ENCODE measurements around the gene CLDN24. TPM values are rescaled to one million over a fixed set of nuclear protein-coding genes. Genes with fewer than 3 reads are reported as not detected.

CLDN24 gene
- total RNA-seq, 1 experiment from 2014 or later, result not detected

DNA sequence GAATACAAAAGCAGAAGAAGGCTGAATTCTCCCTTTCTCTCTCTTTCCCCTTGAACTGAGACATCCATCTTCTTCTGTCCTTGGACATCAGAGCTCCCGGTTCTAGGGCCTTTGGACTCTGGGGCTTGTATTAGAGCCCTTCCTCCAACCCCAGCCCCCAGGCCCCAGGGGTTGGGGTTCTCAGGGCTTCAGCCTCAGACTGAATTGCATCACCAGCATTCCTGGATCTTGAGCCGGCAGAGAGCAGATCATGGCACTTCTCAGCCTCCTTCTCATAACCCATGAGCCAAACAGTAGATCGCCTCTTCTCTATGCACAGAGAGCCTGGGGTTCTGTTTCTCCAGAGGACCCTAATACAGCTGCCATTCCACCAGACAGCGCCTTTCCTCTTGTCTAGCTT is 25.3 kb upstream of the CLDN24 start:
- no peak overlapping the region for H3K27ac ChIP-seq (ENCODE audit: low read depth, low read length)
- no peaks in the 10 kb centered on the region for H3K27me3 ChIP-seq (ENCODE audit: insufficient read depth, low read length)
- H3K9ac ChIP-seq (ENCODE audit: low read length), result no peak overlapping the region
- ChIA-PET POLR2A (no interaction called here), CTCF (no interaction called here), RAD21 (ENCODE audit: low non-redundant PET in 1 of 2, low total read pairs in 2 of 2, uncharacterized antibody in 2 of 2, unreplicated experiment in 2 of 2) (no interaction called here)
- H3K4me1 ChIP-seq (ENCODE audit: control insufficient read depth in 1 of 2, insufficient read depth in 2 of 2, low read length in 2 of 2), result peaks cover 0 to 12% of the 10 kb centered on the region in 2 experiments; a peak in 1 of 4 replicates
- no peak for DNase-seq (ENCODE audit: low read depth, low spot score)
- intact Hi-C loops (cut with micrococcal nuclease), result no loop called here
- H3K9me3 ChIP-seq (ENCODE audit: control insufficient read depth in 1 of 2, insufficient read depth in 1 of 2, low read depth in 1 of 2, low read length in 2 of 2), result no peaks in the 10 kb centered on the region
- H3K4me2 ChIP-seq (ENCODE audit: low read length), result no peak overlapping the region
- H3K79me2 ChIP-seq (ENCODE audit: insufficient read depth, low read length), result no peaks in the 10 kb centered on the region
- no peaks in the 10 kb centered on the region for H3K9me2 ChIP-seq (ENCODE audit: insufficient read depth)
- H2AFZ ChIP-seq (ENCODE audit: low read depth, low read length, poor library complexity, severe bottlenecking), result no peak overlapping the region
- TF ChIP-seq JUND (IDR thresholded peaks at IDR 0.05) (no peak), ZFX (IDR thresholded peaks at IDR 0.05) (no peak), REST (IDR thresholded peaks at IDR 0.05; ENCODE audit: low read depth) (no peak)
- ATAC-seq, result no peak
- no peaks in the 10 kb centered on the region for H4K20me1 ChIP-seq (ENCODE audit: insufficient read depth)
- BruUV-seq (replicated peaks), result no TSS peak
- H3K4me3 ChIP-seq (replicated peaks in 1 of 2; ENCODE audit: low read depth in 1 of 2, low read length in 2 of 2), result no peak overlapping the region
- H3K36me3 ChIP-seq (ENCODE audit: control insufficient read depth in 1 of 2, insufficient read depth in 2 of 2, low read length in 2 of 2), result no peaks in the 10 kb centered on the region

- no peaks in the 10 kb centered on the region for H3K27me3 ChIP-seq (ENCODE audit: insufficient read depth, low read length)
- no peak overlapping the region for H3K4me3 ChIP-seq (replicated peaks in 1 of 2; ENCODE audit: low read depth in 1 of 2, low read length in 2 of 2)
- no peaks in the 10 kb centered on the region for H3K79me2 ChIP-seq (ENCODE audit: insufficient read depth, low read length)
- H2AFZ ChIP-seq (ENCODE audit: low read depth, low read length, poor library complexity, severe bottlenecking), result no peak overlapping the region
- DNase-seq (ENCODE audit: low read depth, low spot score) (no peak), ATAC-seq (no peak)
- H3K9me3 ChIP-seq (ENCODE audit: control insufficient read depth in 1 of 2, insufficient read depth in 1 of 2, low read depth in 1 of 2, low read length in 2 of 2), result no peaks in the 10 kb centered on the region
- ChIA-PET CTCF (no interaction called here), RAD21 (ENCODE audit: low non-redundant PET in 1 of 2, low total read pairs in 2 of 2, uncharacterized antibody in 2 of 2, unreplicated experiment in 2 of 2) (no interaction called here), POLR2A (no interaction called here)
- no peak overlapping the region for H3K9ac ChIP-seq (ENCODE audit: low read length)
- no peaks in the 10 kb centered on the region for H3K36me3 ChIP-seq (ENCODE audit: control insufficient read depth in 1 of 2, insufficient read depth in 2 of 2, low read length in 2 of 2)
- TF ChIP-seq SRF (IDR thresholded peaks at IDR 0.05; ENCODE audit: low read depth) (no peak), YY1 (IDR thresholded peaks at IDR 0.05; ENCODE audit: extremely low read depth, insufficient replicate concordance, low read depth, low read length) (no peak), REST (IDR thresholded peaks at IDR 0.05; ENCODE audit: low read depth) (no peak), EGR1 (IDR thresholded peaks at IDR 0.05; ENCODE audit: low read depth) (no peak), ZFX (IDR thresholded peaks at IDR 0.05) (no peak), SIN3A (IDR thresholded peaks at IDR 0.05; ENCODE audit: low read depth) (no peak), EZH2 (IDR thresholded peaks at IDR 0.05) (no peak), JUND (IDR thresholded peaks at IDR 0.05) (no peak)
- TF ChIP-seq, protein P1, sequence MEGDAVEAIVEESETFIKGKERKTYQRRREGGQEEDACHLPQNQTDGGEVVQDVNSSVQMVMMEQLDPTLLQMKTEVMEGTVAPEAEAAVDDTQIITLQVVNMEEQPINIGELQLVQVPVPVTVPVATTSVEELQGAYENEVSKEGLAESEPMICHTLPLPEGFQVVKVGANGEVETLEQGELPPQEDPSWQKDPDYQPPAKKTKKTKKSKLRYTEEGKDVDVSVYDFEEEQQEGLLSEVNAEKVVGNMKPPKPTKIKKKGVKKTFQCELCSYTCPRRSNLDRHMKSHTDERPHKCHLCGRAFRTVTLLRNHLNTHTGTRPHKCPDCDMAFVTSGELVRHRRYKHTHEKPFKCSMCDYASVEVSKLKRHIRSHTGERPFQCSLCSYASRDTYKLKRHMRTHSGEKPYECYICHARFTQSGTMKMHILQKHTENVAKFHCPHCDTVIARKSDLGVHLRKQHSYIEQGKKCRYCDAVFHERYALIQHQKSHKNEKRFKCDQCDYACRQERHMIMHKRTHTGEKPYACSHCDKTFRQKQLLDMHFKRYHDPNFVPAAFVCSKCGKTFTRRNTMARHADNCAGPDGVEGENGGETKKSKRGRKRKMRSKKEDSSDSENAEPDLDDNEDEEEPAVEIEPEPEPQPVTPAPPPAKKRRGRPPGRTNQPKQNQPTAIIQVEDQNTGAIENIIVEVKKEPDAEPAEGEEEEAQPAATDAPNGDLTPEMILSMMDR (IDR thresholded peaks at IDR 0.05 in 2 of 3, conservative IDR thresholded peaks at IDR 0.05 in 1 of 3; ENCODE audit: borderline replicate concordance in 1 of 3, insufficient read depth in 1 of 3, low read depth in 2 of 3, low read length in 2 of 3), result no peak
- TF ChIP-seq, protein P2, sequence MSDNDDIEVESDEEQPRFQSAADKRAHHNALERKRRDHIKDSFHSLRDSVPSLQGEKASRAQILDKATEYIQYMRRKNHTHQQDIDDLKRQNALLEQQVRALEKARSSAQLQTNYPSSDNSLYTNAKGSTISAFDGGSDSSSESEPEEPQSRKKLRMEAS (IDR thresholded peaks at IDR 0.05), result no peak
- TF ChIP-seq, protein P3, sequence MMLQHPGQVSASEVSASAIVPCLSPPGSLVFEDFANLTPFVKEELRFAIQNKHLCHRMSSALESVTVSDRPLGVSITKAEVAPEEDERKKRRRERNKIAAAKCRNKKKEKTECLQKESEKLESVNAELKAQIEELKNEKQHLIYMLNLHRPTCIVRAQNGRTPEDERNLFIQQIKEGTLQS (IDR thresholded peaks at IDR 0.05), result no peak
- H3K27ac ChIP-seq (ENCODE audit: low read depth, low read length), result no peak overlapping the region
- intact Hi-C loops (cut with micrococcal nuclease), result no loop called here
- no peaks in the 10 kb centered on the region for H3K9me2 ChIP-seq (ENCODE audit: insufficient read depth)
- no peaks in the 10 kb centered on the region for H4K20me1 ChIP-seq (ENCODE audit: insufficient read depth)
- BruUV-seq (replicated peaks), result no TSS peak
- H3K4me1 ChIP-seq (ENCODE audit: control insufficient read depth in 1 of 2, insufficient read depth in 2 of 2, low read length in 2 of 2), result peaks cover 0 to 12% of the 10 kb centered on the region in 2 experiments; a peak in 1 of 4 replicates
- no peak overlapping the region for H3K4me2 ChIP-seq (ENCODE audit: low read length)
These were observed 24.9 kb upstream of the CLDN24 start for GRCh38 chr4:183347146-183347545.
